Endothelial cell of umbilical vein (primary cell): ENCODE results near the gene CAMKMT. TPM values are rescaled to one million over a fixed set of nuclear protein-coding genes. Genes with fewer than 3 reads are reported as not detected.

ENCODE experiments used
- BruUV-seq: library from RNA; stranded (reverse); fragments of 400-500 nt; replicated peaks from 2 replicates; lab custom pipeline; 2021; lab: Mats Ljungman, UMichigan
- CTCF ChIA-PET: fragments of 300-600, 350-600 bp; sonication (Branson Sonifier 250); formaldehyde crosslinking; loops from one replicate; lab custom pipeline; 2021; ENCODE audit warnings: antibody characterized with exemption, inconsistent platforms; lab: Charles Lee
- POLR2A ChIA-PET: fragments of 300-600, 350-600 bp; sonication (Branson Sonifier 250); formaldehyde crosslinking; loops from one replicate; lab custom pipeline; 2021; ENCODE audit warnings: antibody characterized with exemption, inconsistent platforms; lab: Charles Lee
- DNase-seq: peaks from one replicate; pipeline ENCODE4 v3.0.0-alpha.2; 2011; ENCODE audit warnings: low read depth, low spot score
- FAIRE-seq: peaks from 2 replicates; lab custom pipeline; 2011; peaks lifted over from hg19 to GRCh38; lab: Jason Lieb, UNC
- H2AFZ ChIP-seq: 2 replicates; pipeline ENCODE4 v1.6.0; 2012; ENCODE audit warnings: low read depth, low read length, control low read depth, inconsistent platforms
- H3K27ac ChIP-seq: 2 replicates; pipeline ENCODE4 v1.5.1; 2011; ENCODE audit warnings: low read depth, mild to moderate bottlenecking, control low read depth, low read length, moderate library complexity; ENCODE audit not compliant: insufficient read depth
- H3K27me3 ChIP-seq, 2 experiments: 2 replicates each; pipeline versions ENCODE4 v1.6.0 to v1.6.1; 2011; ENCODE audit warnings: low read length in 2 of 2, mixed read lengths in 1 of 2; ENCODE audit not compliant: control insufficient read depth in 2 of 2, insufficient read depth in 2 of 2
- H3K36me3 ChIP-seq, 2 experiments: 2 replicates in 1 of 2; 3 replicates in 1 of 2; pipeline ENCODE4 v1.5.1; 2011; ENCODE audit warnings: low read length in 2 of 2, mild to moderate bottlenecking in 1 of 2, moderate library complexity in 1 of 2; ENCODE audit not compliant: control insufficient read depth in 2 of 2, insufficient read depth in 2 of 2; ENCODE audit errors: extremely low read depth in 1 of 2
- H3K4me1 ChIP-seq: 3 replicates; pipeline ENCODE4 v1.5.1; 2011; ENCODE audit warnings: mild to moderate bottlenecking, low read length; ENCODE audit not compliant: control insufficient read depth, insufficient read depth; ENCODE audit errors: extremely low read depth
- H3K4me2 ChIP-seq: 2 replicates; pipeline ENCODE4 v1.6.1; 2011; ENCODE audit warnings: low read length, control low read depth, mixed read lengths; ENCODE audit not compliant: insufficient read depth
- H3K4me3 ChIP-seq, 3 experiments: fragments of 200-600 bp in 1 of 3; sonication (generic), shearing (Covaris generic) in 1 of 3; replicated peaks in 1 of 3; 2 replicates each; pipeline ENCODE4 v1.5.1; 2011 to 2016; ENCODE audit warnings: control low read depth in 3 of 3, low read length in 3 of 3, mild to moderate bottlenecking in 2 of 3, inconsistent platforms in 1 of 3, low read depth in 1 of 3, moderate library complexity in 1 of 3; ENCODE audit not compliant: insufficient read depth in 1 of 3
- H3K79me2 ChIP-seq: 2 replicates; pipeline ENCODE4 v1.6.0; 2012; ENCODE audit warnings: low read length, inconsistent platforms; ENCODE audit not compliant: control insufficient read depth, insufficient read depth
- H3K9ac ChIP-seq: replicated peaks from 2 replicates; pipeline ENCODE3; 2011; ENCODE audit warnings: low read length, control low read depth; ENCODE audit not compliant: insufficient read depth; ENCODE audit errors: extremely low read depth
- H3K9me1 ChIP-seq: replicated peaks from 3 replicates; pipeline ENCODE4 v1.6.0; 2011; ENCODE audit warnings: mild to moderate bottlenecking, low read length; ENCODE audit not compliant: control insufficient read depth, insufficient read depth; ENCODE audit errors: extremely low read depth
- H3K9me3 ChIP-seq: replicated peaks from 2 replicates; pipeline ENCODE4 v1.5.1; 2012; ENCODE audit warnings: low read length, inconsistent platforms; ENCODE audit not compliant: control insufficient read depth, insufficient read depth
- H4K20me1 ChIP-seq: replicated peaks from 2 replicates; pipeline ENCODE3; 2011; ENCODE audit warnings: mild to moderate bottlenecking, low read length; ENCODE audit not compliant: control insufficient read depth, insufficient read depth; ENCODE audit errors: extremely low read depth
- EZH2 ChIP-seq: IDR thresholded peaks from 2 replicates; pipeline ENCODE4 v1.6.1; 2012; ENCODE audit warnings: borderline replicate concordance, low read depth, mild to moderate bottlenecking, moderate library complexity, low read length, inconsistent platforms; ENCODE audit not compliant: severe bottlenecking
- FOS ChIP-seq: IDR thresholded peaks from 2 replicates; pipeline ENCODE4 v1.6.1; 2011; ENCODE audit warnings: mild to moderate bottlenecking, low read length, moderate library complexity, borderline replicate concordance; ENCODE audit not compliant: insufficient read depth
- GATA2 ChIP-seq: IDR thresholded peaks from 2 replicates; pipeline ENCODE4 v1.7.0; 2011; ENCODE audit warnings: low read depth, mild to moderate bottlenecking, moderate library complexity, mixed read lengths, low read length; ENCODE audit not compliant: insufficient read length, insufficient read depth
- JUN ChIP-seq: IDR thresholded peaks from 2 replicates; pipeline ENCODE4 v1.6.1; 2011; ENCODE audit warnings: borderline replicate concordance, low read depth; ENCODE audit not compliant: insufficient read length, insufficient read depth
- MYC ChIP-seq: IDR thresholded peaks from one replicate; pipeline ENCODE4 v1.6.1; 2011; ENCODE audit warnings: mild to moderate bottlenecking, low read depth, low read length
- POLR2A ChIP-seq: IDR thresholded peaks from 2 replicates; pipeline ENCODE4 v1.6.1; 2012; ENCODE audit warnings: low read depth, mild to moderate bottlenecking, control low read depth, low read length
- POLR2AphosphoS5 ChIP-seq: IDR thresholded peaks from 2 replicates; pipeline ENCODE4 v1.6.1; 2012; ENCODE audit warnings: low read depth, mild to moderate bottlenecking, control low read depth, low read length, moderate library complexity; ENCODE audit not compliant: insufficient read depth
- dilution Hi-C: fragments of 300-500 bp; cut with MboI; formaldehyde crosslinking; loops from one replicate; pipeline ENCODE4 v1.15.0; 2019; ENCODE audit warnings: low sequenced_read_pairs; ENCODE audit not compliant: extremely low pct_ligation_motif_present
- intact Hi-C: fragments of 100-400 bp; cut with micrococcal nuclease; formaldehyde crosslinking; loops from one replicate; pipeline ENCODE4 v1.10.0; 2022
- polyA plus RNA-seq, 4 experiments: library from polyadenylated mRNA; depleted of rRNA in 3 of 4; stranded (reverse) in 3 of 4; unstranded in 1 of 4; fragments of >200 nt; gene quantifications; 2 replicates each; pipeline versions ENCODE4 v1.2.1 to v1.2.3, GENCODE V29; 2011 to 2012; ENCODE audit warnings: missing spikeins in 1 of 4
- total RNA-seq: library from RNA; stranded (reverse); gene quantifications from 2 replicates; pipeline ENCODE4 v1.2.3, GENCODE V29; 2021
- TF ChIP-seq, protein P1 (sequence below), 2 donors: IDR thresholded peaks; 1 replicate in 1 of 2; 2 replicates in 1 of 2; pipeline ENCODE4 v1.5.1; 2011; ENCODE audit warnings: low read length in 2 of 2, mild to moderate bottlenecking in 2 of 2, moderate library complexity in 2 of 2, control low read depth in 1 of 2, inconsistent platforms in 1 of 2, low read depth in 1 of 2; ENCODE audit not compliant: insufficient read depth in 1 of 2; ENCODE audit errors: extremely low read depth in 1 of 2
- TF ChIP-seq, protein P2 (sequence below): IDR thresholded peaks from 2 replicates; pipeline ENCODE4 v1.6.1; 2011; ENCODE audit not compliant: insufficient read depth, insufficient read length

CAMKMT gene
- total and polyA plus RNA-seq, 2 donors (not counting 3 experiments of a cell fraction or from before 2014, with no cell fraction given), result 4.1 to 10.7 TPM

DNA sequence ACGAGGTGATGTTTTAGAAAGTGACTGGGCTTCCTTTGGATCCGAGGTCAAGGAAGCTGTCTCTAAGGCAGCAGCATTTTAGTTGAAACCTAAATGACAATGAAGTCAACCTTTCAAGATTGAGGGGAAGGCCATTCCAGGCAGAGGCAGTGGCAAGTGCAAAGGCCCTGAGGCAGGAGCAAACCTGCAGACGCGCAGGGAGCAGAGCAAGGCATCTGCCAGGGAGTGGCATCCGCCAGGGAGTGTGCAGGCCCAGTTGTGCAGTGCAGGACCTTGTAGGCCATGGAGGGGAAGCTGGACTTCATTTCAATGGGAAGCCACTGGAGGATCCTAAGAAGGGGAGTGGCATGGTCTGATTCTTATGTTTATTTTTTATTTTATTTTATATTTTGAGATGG lies 425.1 kb downstream of the CAMKMT start:
- FAIRE-seq (no peak), DNase-seq (no peak)
- intact Hi-C loops (no loop called here), dilution Hi-C loops (no loop called here)
- Histone ChIP-seq H3K36me3 (no peaks in the 10 kb centered on the region), H3K9me1 (no peaks in the 10 kb centered on the region), H3K9me3 (no peaks in the 10 kb centered on the region), H3K27me3 (peaks cover 0 to 4% of the 10 kb centered on the region in 2 experiments), H3K79me2 (no peaks in the 10 kb centered on the region), H2AFZ (no peak overlapping the region), H4K20me1 (no peaks in the 10 kb centered on the region), H3K4me3 (no peak overlapping the region), H3K27ac (no peak overlapping the region), H3K9ac (no peak overlapping the region), H3K4me2 (no peak overlapping the region), H3K4me1 (no peaks in the 10 kb centered on the region)
- TF ChIP-seq POLR2A (no peak), FOS (no peak), JUN (no peak), EZH2 (no peak), MYC (no peak), GATA2 (no peak), POLR2AphosphoS5 (no peak)
- TF ChIP-seq, protein P1, sequence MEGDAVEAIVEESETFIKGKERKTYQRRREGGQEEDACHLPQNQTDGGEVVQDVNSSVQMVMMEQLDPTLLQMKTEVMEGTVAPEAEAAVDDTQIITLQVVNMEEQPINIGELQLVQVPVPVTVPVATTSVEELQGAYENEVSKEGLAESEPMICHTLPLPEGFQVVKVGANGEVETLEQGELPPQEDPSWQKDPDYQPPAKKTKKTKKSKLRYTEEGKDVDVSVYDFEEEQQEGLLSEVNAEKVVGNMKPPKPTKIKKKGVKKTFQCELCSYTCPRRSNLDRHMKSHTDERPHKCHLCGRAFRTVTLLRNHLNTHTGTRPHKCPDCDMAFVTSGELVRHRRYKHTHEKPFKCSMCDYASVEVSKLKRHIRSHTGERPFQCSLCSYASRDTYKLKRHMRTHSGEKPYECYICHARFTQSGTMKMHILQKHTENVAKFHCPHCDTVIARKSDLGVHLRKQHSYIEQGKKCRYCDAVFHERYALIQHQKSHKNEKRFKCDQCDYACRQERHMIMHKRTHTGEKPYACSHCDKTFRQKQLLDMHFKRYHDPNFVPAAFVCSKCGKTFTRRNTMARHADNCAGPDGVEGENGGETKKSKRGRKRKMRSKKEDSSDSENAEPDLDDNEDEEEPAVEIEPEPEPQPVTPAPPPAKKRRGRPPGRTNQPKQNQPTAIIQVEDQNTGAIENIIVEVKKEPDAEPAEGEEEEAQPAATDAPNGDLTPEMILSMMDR (IDR thresholded peaks at IDR 0.05; ENCODE audit: extremely low read depth in 1 of 2, insufficient read depth in 1 of 2, low read depth in 1 of 2, low read length in 2 of 2), result no peak
- TF ChIP-seq, protein P2, sequence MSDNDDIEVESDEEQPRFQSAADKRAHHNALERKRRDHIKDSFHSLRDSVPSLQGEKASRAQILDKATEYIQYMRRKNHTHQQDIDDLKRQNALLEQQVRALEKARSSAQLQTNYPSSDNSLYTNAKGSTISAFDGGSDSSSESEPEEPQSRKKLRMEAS, result no peak
- BruUV-seq, result no TSS peak
- CTCF ChIA-PET, result no interaction called here
- POLR2A ChIA-PET, result no interaction called here
